Lower leg skin (tissue), 4 donors: ENCODE data around the gene CIAO3. TPM values are rescaled to one million over a fixed set of nuclear protein-coding genes. Genes with fewer than 3 reads are reported as not detected.

Experiments used
- DNase-seq, 2 donors: peaks; one replicate each; pipeline ENCODE4 v3.0.0-alpha.2; 2019; ENCODE audit warnings: low spot score in 2 of 2
- H3K4me3 ChIP-seq: fragments of 200-600 bp; sonication (generic); 2 replicates; pipeline ENCODE4 v1.5.1; 2017; ENCODE audit warnings: mild to moderate bottlenecking, low read depth; ENCODE audit not compliant: poor library complexity, severe bottlenecking
- POLR2A ChIP-seq, 2 donors: fragments of 450-650 bp; IDR thresholded peaks; one replicate each; pipeline ENCODE4 v1.6.1; 2016 to 2017; ENCODE audit warnings: antibody characterized with exemption in 2 of 2, mild to moderate bottlenecking in 1 of 2, moderate library complexity in 1 of 2
- WGBS, 2 donors: methylation state at CpG; one replicate each; pipeline ENCODE4 v1.1.5; 2018; 5-methylcytosine and 5-hydroxymethylcytosine counted together
- intact Hi-C: fragments of 100-400 bp; cut with DNase I; formaldehyde crosslinking; loops from one replicate; pipeline ENCODE4 v1.15.0; 2023; ENCODE audit warnings: low total_unique reads
- total RNA-seq, 4 donors: library from RNA; depleted of rRNA; stranded (reverse); fragments of >200 nt; gene quantifications; one replicate each; pipeline ENCODE4 v1.1.0, GENCODE V29; 2016
- TF ChIP-seq, protein P1 (sequence below), 3 donors: fragments of 450-650 bp; IDR thresholded peaks; one replicate each; pipeline ENCODE4 v1.5.1; 2016; ENCODE audit warnings: antibody characterized with exemption in 3 of 3, mild to moderate bottlenecking in 3 of 3, moderate library complexity in 2 of 3

CIAO3 gene
- total RNA-seq, 4 donors from 2014 or later = 34.7 to 75.8 (median 42.2) TPM

DNA sequence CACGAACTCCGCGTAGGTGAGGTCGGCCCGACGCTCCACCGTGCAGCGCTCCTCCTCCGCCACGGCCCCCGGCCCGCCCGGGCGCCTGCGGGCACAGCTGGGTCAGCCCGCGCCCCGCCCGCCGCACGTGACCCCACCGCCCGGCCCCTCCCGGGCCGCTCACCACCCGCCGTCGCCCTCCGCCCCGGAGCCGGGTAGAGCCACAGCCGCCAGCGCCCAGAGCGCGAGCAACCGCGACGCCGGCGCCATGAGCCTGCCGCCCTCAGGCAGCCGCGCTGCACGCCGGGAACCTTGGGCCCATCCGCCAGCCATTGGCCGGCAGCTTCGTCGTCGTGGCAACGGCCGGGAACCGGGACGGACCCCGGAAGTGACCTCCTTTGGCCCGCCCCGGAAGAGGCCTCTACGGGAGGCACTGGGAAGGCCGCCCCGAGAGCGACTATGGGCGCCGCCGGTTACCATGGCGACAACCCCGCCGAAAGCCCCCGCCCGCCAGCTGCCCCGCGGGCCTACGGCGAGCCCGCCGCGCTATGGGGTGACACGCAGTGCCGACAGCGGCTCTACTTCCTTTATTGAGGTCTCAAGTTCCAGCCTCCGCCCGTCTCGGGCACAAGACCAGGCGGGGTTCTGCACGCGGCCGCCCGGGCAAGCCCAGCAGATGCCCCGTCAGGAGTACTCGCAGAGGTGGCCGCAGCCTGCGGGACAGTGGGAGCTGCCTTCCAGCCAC is 56.6 kb downstream of the CIAO3 start, which contains the start of gene JMJD8:
JMJD8 (minus strand) TSS at position 264 of the 724 bp plus-strand sequence; CDS start at position 249, 15 bp downstream.
- intact Hi-C loops = no loop called here
- TF ChIP-seq POLR2A (IDR thresholded peaks at IDR 0.05) = no peak
- TF ChIP-seq, protein P1, sequence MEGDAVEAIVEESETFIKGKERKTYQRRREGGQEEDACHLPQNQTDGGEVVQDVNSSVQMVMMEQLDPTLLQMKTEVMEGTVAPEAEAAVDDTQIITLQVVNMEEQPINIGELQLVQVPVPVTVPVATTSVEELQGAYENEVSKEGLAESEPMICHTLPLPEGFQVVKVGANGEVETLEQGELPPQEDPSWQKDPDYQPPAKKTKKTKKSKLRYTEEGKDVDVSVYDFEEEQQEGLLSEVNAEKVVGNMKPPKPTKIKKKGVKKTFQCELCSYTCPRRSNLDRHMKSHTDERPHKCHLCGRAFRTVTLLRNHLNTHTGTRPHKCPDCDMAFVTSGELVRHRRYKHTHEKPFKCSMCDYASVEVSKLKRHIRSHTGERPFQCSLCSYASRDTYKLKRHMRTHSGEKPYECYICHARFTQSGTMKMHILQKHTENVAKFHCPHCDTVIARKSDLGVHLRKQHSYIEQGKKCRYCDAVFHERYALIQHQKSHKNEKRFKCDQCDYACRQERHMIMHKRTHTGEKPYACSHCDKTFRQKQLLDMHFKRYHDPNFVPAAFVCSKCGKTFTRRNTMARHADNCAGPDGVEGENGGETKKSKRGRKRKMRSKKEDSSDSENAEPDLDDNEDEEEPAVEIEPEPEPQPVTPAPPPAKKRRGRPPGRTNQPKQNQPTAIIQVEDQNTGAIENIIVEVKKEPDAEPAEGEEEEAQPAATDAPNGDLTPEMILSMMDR (IDR thresholded peaks at IDR 0.05) = no peak
- DNase-seq = peak; percentile 96 to 99

DNA sequence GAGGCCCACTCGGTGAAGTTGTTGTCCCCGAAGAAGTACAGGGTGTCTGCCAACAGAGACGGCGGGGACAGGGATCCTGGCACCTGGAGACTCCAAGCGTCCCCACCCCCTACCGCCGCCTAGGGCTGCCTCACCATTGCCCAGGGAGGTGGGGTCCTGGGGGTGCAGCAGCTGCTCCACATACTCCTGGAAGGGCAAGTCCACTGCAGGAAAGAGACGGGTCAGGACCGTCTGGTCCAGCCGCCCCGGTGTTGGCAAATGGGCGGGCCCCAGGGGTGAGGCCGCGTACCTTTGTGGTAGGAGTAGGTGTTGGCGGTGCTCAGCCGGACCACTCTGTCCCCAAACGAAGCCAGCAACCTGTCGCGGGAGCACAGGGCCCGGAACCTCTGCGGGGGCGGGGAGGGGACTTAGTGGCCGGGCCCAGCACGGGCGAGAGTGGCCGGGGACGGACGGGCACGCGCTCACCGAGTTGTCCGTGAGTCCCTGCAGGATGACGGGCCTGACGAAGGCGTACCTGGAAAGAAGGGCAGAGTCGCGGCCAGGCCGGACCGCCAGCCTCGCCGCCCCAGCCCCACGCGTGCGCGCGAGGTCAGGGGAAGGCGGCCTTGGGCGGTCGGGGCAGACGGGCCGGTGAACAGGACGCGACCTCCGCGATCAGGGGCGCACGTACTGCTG is 57.3 kb downstream of the CIAO3 start:
- WGBS, 2 donors = 17 to 35% methylated on average over 21 to 30 of the region's 57 CpGs
- DNase-seq = no peak
- TF ChIP-seq POLR2A (IDR thresholded peaks at IDR 0.05) = no peak
- TF ChIP-seq, protein P1 (IDR thresholded peaks at IDR 0.05) = no peak
- H3K4me3 ChIP-seq = peak overlapping the region; percentile 37
- intact Hi-C loops = no loop called here

More for the DNA sequence above, 56.6 kb downstream of the CIAO3 start, which contains the start of gene JMJD8:
- WGBS, 2 donors = 0 to 2% methylated on average over 5 to 33 of the region's 91 CpGs
- H3K4me3 ChIP-seq = peak within 1 kb of the TSS; percentile 37

DNA sequence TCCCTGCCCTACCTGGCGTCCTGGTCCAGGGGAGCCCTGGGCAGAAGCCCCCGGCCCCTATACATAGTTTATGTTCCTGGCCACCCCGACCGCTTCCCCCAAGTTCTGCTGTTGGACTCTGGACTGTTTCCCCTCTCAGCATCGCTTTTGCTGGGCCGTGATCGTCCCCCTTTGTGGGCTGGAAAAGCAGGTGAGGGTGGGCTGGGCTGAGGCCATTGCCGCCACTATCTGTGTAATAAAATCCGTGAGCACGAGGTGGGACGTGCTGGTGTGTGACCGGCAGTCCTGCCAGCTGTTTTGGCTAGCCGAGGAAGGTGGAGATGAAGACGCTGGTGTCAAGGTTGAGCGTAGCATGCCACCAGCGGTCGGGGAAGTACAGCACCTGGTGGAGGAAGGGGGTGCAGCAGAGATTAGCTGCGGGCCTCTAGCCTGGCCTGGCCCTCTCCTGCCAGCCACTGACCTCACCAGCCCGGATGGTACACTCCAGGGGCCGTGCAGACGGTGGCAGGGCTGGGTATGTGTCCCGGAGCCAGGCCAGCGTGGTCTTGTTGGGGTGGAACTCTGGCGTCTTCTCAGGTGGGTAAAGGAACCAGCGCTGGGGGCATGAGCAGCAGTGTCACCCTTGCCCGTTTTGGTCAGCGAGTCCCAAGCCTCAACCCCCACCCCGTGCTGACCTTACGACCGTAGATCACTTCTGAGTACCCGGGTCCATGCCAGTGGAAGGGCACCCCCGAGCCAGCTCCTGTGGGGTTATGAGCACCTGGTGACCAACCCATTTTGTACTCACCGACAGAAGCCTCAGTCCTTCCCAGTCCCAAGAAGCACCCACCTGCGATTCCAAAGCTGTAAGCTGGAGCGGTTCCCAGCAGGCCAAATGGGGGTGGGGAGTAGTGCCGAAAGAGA is 58.1 kb downstream of the CIAO3 start:
- DNase-seq = no peak
- TF ChIP-seq, protein P1 (IDR thresholded peaks at IDR 0.05) = no peak
- no peak for TF ChIP-seq POLR2A (IDR thresholded peaks at IDR 0.05)
- WGBS, 2 donors = 77 to 80% methylated on average over 31 to 36 of the region's 36 CpGs
- H3K4me3 ChIP-seq = no peak overlapping the region
- intact Hi-C loops = no loop called here

DNA sequence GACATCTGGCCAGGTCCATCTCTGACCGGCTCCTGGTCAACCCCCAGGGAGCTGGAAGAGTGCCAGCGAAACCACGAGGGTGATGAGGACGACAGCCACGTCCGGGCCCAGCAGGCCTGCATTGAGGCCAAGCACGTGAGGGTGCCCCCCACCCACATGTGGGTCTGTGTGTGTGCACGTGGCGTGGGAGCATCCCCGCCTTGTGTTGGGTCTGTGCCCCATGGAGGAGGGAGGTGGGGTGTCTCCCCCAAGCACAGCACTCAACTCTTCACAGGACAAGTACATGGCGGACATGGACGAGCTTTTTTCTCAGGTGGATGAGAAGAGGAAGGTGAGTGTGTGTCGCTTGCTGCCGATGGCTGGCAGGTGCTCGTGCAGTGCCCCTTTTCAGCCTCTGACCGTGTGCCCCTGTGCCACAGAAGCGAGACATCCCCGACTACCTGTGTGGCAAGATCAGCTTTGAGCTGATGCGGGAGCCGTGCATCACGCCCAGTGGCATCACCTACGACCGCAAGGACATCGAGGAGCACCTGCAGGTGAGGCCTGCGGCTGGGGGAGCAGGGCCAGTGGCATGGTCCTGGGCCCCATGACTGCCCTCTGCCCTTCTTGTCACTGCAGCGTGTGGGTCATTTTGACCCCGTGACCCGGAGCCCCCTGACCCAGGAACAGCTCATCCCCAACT is 58.9 kb downstream of the CIAO3 start:
- WGBS, 2 donors = 71 to 77% methylated on average over 27 to 28 of the region's 28 CpGs
- TF ChIP-seq POLR2A (IDR thresholded peaks at IDR 0.05) = no peak
- TF ChIP-seq, protein P1 (IDR thresholded peaks at IDR 0.05) = no peak
- intact Hi-C loops = no loop called here
- H3K4me3 ChIP-seq = no peak overlapping the region
- no peak for DNase-seq
